SJSA1 (cell line): Measurements from ENCODE around the gene DGKG. TPM values are rescaled to one million over a fixed set of nuclear protein-coding genes. Genes with fewer than 3 reads are reported as not detected.

Experiments
- DNase-seq, 2 experiments: peaks; one replicate each; pipeline ENCODE4 v3.0.0-alpha.2; 2015 to 2020; ENCODE audit warnings: low spot score in 2 of 2, low read depth in 1 of 2
- H3K27ac ChIP-seq: fragments of 250-450 bp; sonication (Bioruptor Pico); 2 replicates; pipeline ENCODE4 v1.5.1; 2020; ENCODE audit warnings: mild to moderate bottlenecking, moderate library complexity
- H3K27me3 ChIP-seq: fragments of 250-450 bp; sonication (Bioruptor Pico); replicated peaks from 2 replicates; pipeline ENCODE4 v1.5.1; 2020; ENCODE audit warnings: mild to moderate bottlenecking, moderate library complexity
- H3K36me3 ChIP-seq: fragments of 250-450 bp; sonication (Bioruptor Pico); 2 replicates; pipeline ENCODE4 v1.5.1; 2020; ENCODE audit warnings: mild to moderate bottlenecking
- H3K4me1 ChIP-seq: fragments of 250-450 bp; sonication (Bioruptor Pico); replicated peaks from 2 replicates; pipeline ENCODE4 v1.6.1; 2021; ENCODE audit warnings: mild to moderate bottlenecking
- H3K4me3 ChIP-seq: fragments of 250-450 bp; sonication (Bioruptor Pico); 2 replicates; pipeline ENCODE4 v1.5.1; 2020; ENCODE audit warnings: mild to moderate bottlenecking
- H3K9me3 ChIP-seq: fragments of 250-450 bp; sonication (Bioruptor Pico); replicated peaks from 2 replicates; pipeline ENCODE4 v1.5.1; 2020; ENCODE audit warnings: mild to moderate bottlenecking
- total RNA-seq: library from RNA; depleted of rRNA; stranded (reverse); fragments of >200 nt; shearing (Covaris generic); gene quantifications from 2 replicates; pipeline ENCODE4 v1.2.3, GENCODE V29; 2014

The DGKG gene
- total RNA-seq, 1 experiment from 2014 or later = 0.97 TPM

- Histone ChIP-seq H3K36me3 (no peaks in the 10 kb centered on the region), H3K4me3 (no peak overlapping the region), H3K27ac (no peak overlapping the region), H3K27me3 (peaks cover 29% of the 10 kb centered on the region), H3K4me1 (no peaks in the 10 kb centered on the region), H3K9me3 (no peaks in the 10 kb centered on the region)
- no peak for DNase-seq
These were observed 3.0 kb downstream of the DGKG start for GRCh38 chr3:186359078-186359477.

- H3K9me3 ChIP-seq = no peaks in the 10 kb centered on the region
- H3K27me3 ChIP-seq = peaks cover 9% of the 10 kb centered on the region
- H3K27ac ChIP-seq = no peak overlapping the region
- DNase-seq = no peak
- H3K4me3 ChIP-seq = no peak overlapping the region
- H3K36me3 ChIP-seq = no peaks in the 10 kb centered on the region
- no peaks in the 10 kb centered on the region for H3K4me1 ChIP-seq
These were observed 5.9 kb downstream of the DGKG start for GRCh38 chr3:186356152-186356551.

GRCh38 chr3:186354100-186354499 lies 7.9 kb downstream of the DGKG start:
- H3K9me3 ChIP-seq = no peaks in the 10 kb centered on the region
- peaks cover under 1% of the 10 kb centered on the region; the same call in 1 of the 2 replicates for H3K27me3 ChIP-seq
- H3K27ac ChIP-seq = no peak overlapping the region
- no peaks in the 10 kb centered on the region for H3K36me3 ChIP-seq
- H3K4me1 ChIP-seq = no peaks in the 10 kb centered on the region
- DNase-seq = no peak
- no peak overlapping the region for H3K4me3 ChIP-seq

GRCh38 chr3:186352369-186352768 lies 9.7 kb downstream of the DGKG start:
- Histone ChIP-seq H3K27me3 (no peaks in the 10 kb centered on the region; the same call in 1 of the 2 replicates), H3K4me1 (no peaks in the 10 kb centered on the region), H3K36me3 (no peaks in the 10 kb centered on the region), H3K4me3 (no peak overlapping the region), H3K9me3 (no peaks in the 10 kb centered on the region), H3K27ac (no peak overlapping the region)
- no peak for DNase-seq

- no peaks in the 10 kb centered on the region for H3K4me1 ChIP-seq
- H3K27me3 ChIP-seq = no peaks in the 10 kb centered on the region
- H3K36me3 ChIP-seq = no peaks in the 10 kb centered on the region
- no peak overlapping the region for H3K4me3 ChIP-seq
- no peak overlapping the region for H3K27ac ChIP-seq
- no peaks in the 10 kb centered on the region for H3K9me3 ChIP-seq
- DNase-seq = no peak
These were observed 19.8 kb downstream of the DGKG start for GRCh38 chr3:186342197-186342596.

- H3K27ac ChIP-seq = no peak overlapping the region
- peaks cover 10% of the 10 kb centered on the region; the same call in 1 of the 2 replicates for H3K27me3 ChIP-seq
- no peaks in the 10 kb centered on the region for H3K4me1 ChIP-seq
- DNase-seq = no peak
- H3K9me3 ChIP-seq = no peaks in the 10 kb centered on the region
- H3K4me3 ChIP-seq = no peak overlapping the region
- no peaks in the 10 kb centered on the region for H3K36me3 ChIP-seq
These were observed 21.8 kb downstream of the DGKG start for GRCh38 chr3:186340204-186340603.

- no peaks in the 10 kb centered on the region for H3K36me3 ChIP-seq
- H3K9me3 ChIP-seq = no peaks in the 10 kb centered on the region
- no peak overlapping the region for H3K4me3 ChIP-seq
- DNase-seq = no peak
- no peaks in the 10 kb centered on the region for H3K4me1 ChIP-seq
- peaks cover 12% of the 10 kb centered on the region; the same call in 1 of the 2 replicates for H3K27me3 ChIP-seq
- no peak overlapping the region for H3K27ac ChIP-seq
These were observed 22.7 kb downstream of the DGKG start for GRCh38 chr3:186339180-186339918.

GRCh38 chr3:186333256-186333655 lies 28.8 kb downstream of the DGKG start:
- DNase-seq = no peak
- no peaks in the 10 kb centered on the region for H3K36me3 ChIP-seq
- H3K27ac ChIP-seq = no peak overlapping the region
- no peaks in the 10 kb centered on the region for H3K9me3 ChIP-seq
- peaks cover 34% of the 10 kb centered on the region for H3K27me3 ChIP-seq
- no peaks in the 10 kb centered on the region for H3K4me1 ChIP-seq
- H3K4me3 ChIP-seq = no peak overlapping the region

- H3K4me3 ChIP-seq = no peak overlapping the region
- H3K9me3 ChIP-seq = no peaks in the 10 kb centered on the region
- H3K36me3 ChIP-seq = no peaks in the 10 kb centered on the region
- no peak overlapping the region for H3K27ac ChIP-seq
- no peak for DNase-seq
- peaks cover 29% of the 10 kb centered on the region for H3K27me3 ChIP-seq
- H3K4me1 ChIP-seq = no peaks in the 10 kb centered on the region
These were observed 31.1 kb downstream of the DGKG start for GRCh38 chr3:186330772-186331460.

GRCh38 chr3:186329589-186329988 lies 32.4 kb downstream of the DGKG start:
- DNase-seq = no peak
- H3K27me3 ChIP-seq = peaks cover 26% of the 10 kb centered on the region
- H3K9me3 ChIP-seq = no peaks in the 10 kb centered on the region
- H3K36me3 ChIP-seq = no peaks in the 10 kb centered on the region
- no peaks in the 10 kb centered on the region for H3K4me1 ChIP-seq
- no peak overlapping the region for H3K27ac ChIP-seq
- no peak overlapping the region for H3K4me3 ChIP-seq

- DNase-seq = no peak
- Histone ChIP-seq H3K27me3 (peaks cover 20% of the 10 kb centered on the region), H3K9me3 (no peaks in the 10 kb centered on the region), H3K4me3 (no peak overlapping the region), H3K27ac (no peak overlapping the region), H3K4me1 (no peaks in the 10 kb centered on the region), H3K36me3 (no peaks in the 10 kb centered on the region)
These were observed 34.0 kb downstream of the DGKG start for GRCh38 chr3:186327912-186328487.

GRCh38 chr3:186322761-186323160 lies 39.3 kb downstream of the DGKG start:
- Histone ChIP-seq H3K4me3 (no peak overlapping the region), H3K27ac (no peak overlapping the region), H3K36me3 (no peaks in the 10 kb centered on the region), H3K27me3 (peaks cover 5% of the 10 kb centered on the region; the same call in 1 of the 2 replicates), H3K9me3 (no peaks in the 10 kb centered on the region), H3K4me1 (no peaks in the 10 kb centered on the region)
- DNase-seq = no peak

- H3K4me1 ChIP-seq = no peaks in the 10 kb centered on the region
- no peaks in the 10 kb centered on the region for H3K36me3 ChIP-seq
- peaks cover 5% of the 10 kb centered on the region; the same call in 1 of the 2 replicates for H3K27me3 ChIP-seq
- no peak for DNase-seq
- no peak overlapping the region for H3K4me3 ChIP-seq
- H3K9me3 ChIP-seq = no peaks in the 10 kb centered on the region
- H3K27ac ChIP-seq = no peak overlapping the region
These were observed 40.3 kb downstream of the DGKG start for GRCh38 chr3:186321746-186322145.
